Measurements from ENCODE around the gene ZNF683.

The ZNF683 gene

DNA sequence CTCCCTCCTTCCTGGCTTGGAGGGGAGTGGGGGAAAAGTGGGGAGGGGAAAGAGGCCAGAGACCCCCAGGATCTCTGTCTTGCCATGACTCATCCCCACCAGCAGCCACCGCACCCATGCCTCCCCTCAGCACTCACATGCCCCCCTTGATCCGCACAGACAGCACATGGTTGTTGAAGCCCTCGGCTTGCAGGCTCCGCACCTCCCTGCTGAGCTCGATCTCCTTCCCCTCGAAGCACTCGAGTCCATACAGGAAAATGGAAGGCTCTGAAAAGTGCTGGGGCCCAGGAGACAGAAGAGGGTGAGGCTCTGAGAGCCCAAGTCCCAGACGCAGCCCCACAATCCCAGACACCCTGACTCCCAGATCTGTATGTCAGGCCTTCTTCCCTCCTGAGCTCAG, 44.0 kb downstream of the ZNF683 start:
- H3F3A ChIP-seq (ENCODE audit: insufficient read depth), result no peaks in the 10 kb centered on the region
- H3K4me2 ChIP-seq (ENCODE audit: low read depth, low read length, poor library complexity, severe bottlenecking), result no peak overlapping the region
- no peaks in the 10 kb centered on the region for H3K36me3 ChIP-seq (ENCODE audit: low read length)
- no peak overlapping the region for H3K4me3 ChIP-seq (ENCODE audit: insufficient read depth, low read length, poor library complexity, severe bottlenecking)
- no peak overlapping the region for H2AFZ ChIP-seq (ENCODE audit: low read depth, low read length, severe bottlenecking)
- H3K9me3 ChIP-seq (ENCODE audit: insufficient read depth, low read length), result no peaks in the 10 kb centered on the region
- H4K20me1 ChIP-seq (ENCODE audit: low read depth, low read length), result no peaks in the 10 kb centered on the region
- no peaks in the 10 kb centered on the region for H3K27me3 ChIP-seq (ENCODE audit: low read length)
- TF ChIP-seq EZH2phosphoT487 (conservative IDR thresholded peaks at IDR 0.05; ENCODE audit: low read length), result no peak
- TF ChIP-seq, protein P1, sequence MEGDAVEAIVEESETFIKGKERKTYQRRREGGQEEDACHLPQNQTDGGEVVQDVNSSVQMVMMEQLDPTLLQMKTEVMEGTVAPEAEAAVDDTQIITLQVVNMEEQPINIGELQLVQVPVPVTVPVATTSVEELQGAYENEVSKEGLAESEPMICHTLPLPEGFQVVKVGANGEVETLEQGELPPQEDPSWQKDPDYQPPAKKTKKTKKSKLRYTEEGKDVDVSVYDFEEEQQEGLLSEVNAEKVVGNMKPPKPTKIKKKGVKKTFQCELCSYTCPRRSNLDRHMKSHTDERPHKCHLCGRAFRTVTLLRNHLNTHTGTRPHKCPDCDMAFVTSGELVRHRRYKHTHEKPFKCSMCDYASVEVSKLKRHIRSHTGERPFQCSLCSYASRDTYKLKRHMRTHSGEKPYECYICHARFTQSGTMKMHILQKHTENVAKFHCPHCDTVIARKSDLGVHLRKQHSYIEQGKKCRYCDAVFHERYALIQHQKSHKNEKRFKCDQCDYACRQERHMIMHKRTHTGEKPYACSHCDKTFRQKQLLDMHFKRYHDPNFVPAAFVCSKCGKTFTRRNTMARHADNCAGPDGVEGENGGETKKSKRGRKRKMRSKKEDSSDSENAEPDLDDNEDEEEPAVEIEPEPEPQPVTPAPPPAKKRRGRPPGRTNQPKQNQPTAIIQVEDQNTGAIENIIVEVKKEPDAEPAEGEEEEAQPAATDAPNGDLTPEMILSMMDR (IDR thresholded peaks at IDR 0.05; ENCODE audit: insufficient read depth, low read length, poor library complexity, severe bottlenecking), result no peak
- no peaks in the 10 kb centered on the region for H3K9me2 ChIP-seq (replicated peaks; ENCODE audit: insufficient read depth, low read length)
- no peak overlapping the region for H3K9ac ChIP-seq (ENCODE audit: low read length)
- H3K27ac ChIP-seq (ENCODE audit: low read depth, low read length), result no peak overlapping the region
- no peaks in the 10 kb centered on the region for H3K79me2 ChIP-seq (ENCODE audit: insufficient read depth, low read length)

GRCh38 chr1:26327956-26328362, 44.6 kb downstream of the ZNF683 start:
- Histone ChIP-seq H3K36me3 (ENCODE audit: low read length) (no peaks in the 10 kb centered on the region), H3K9me3 (ENCODE audit: insufficient read depth, low read length) (no peaks in the 10 kb centered on the region), H3K27ac (ENCODE audit: low read depth, low read length) (no peak overlapping the region), H3K9ac (ENCODE audit: low read length) (no peak overlapping the region), H3K4me3 (ENCODE audit: insufficient read depth, low read length, poor library complexity, severe bottlenecking) (no peak overlapping the region), H3K9me2 (replicated peaks; ENCODE audit: insufficient read depth, low read length) (no peaks in the 10 kb centered on the region), H3K27me3 (ENCODE audit: low read length) (no peaks in the 10 kb centered on the region), H2AFZ (ENCODE audit: low read depth, low read length, severe bottlenecking) (no peak overlapping the region), H3K4me2 (ENCODE audit: low read depth, low read length, poor library complexity, severe bottlenecking) (no peak overlapping the region), H3F3A (ENCODE audit: insufficient read depth) (no peaks in the 10 kb centered on the region), H4K20me1 (ENCODE audit: low read depth, low read length) (no peaks in the 10 kb centered on the region), H3K79me2 (ENCODE audit: insufficient read depth, low read length) (no peaks in the 10 kb centered on the region)
- no peak for TF ChIP-seq EZH2phosphoT487 (conservative IDR thresholded peaks at IDR 0.05; ENCODE audit: low read length)
- TF ChIP-seq, protein P1 (IDR thresholded peaks at IDR 0.05; ENCODE audit: insufficient read depth, low read length, poor library complexity, severe bottlenecking), result no peak

GRCh38 chr1:26324550-26324949, 48.0 kb downstream of the ZNF683 start:
- H3F3A ChIP-seq (ENCODE audit: insufficient read depth), result peaks cover 19% of the 10 kb centered on the region
- H3K9me2 ChIP-seq (replicated peaks; ENCODE audit: insufficient read depth, low read length), result no peaks in the 10 kb centered on the region
- no peaks in the 10 kb centered on the region for H3K9me3 ChIP-seq (ENCODE audit: insufficient read depth, low read length)
- H3K4me3 ChIP-seq (ENCODE audit: insufficient read depth, low read length, poor library complexity, severe bottlenecking), result no peak overlapping the region
- no peak overlapping the region for H3K27ac ChIP-seq (ENCODE audit: low read depth, low read length)
- TF ChIP-seq EZH2phosphoT487 (conservative IDR thresholded peaks at IDR 0.05; ENCODE audit: low read length), result no peak
- TF ChIP-seq, protein P1 (IDR thresholded peaks at IDR 0.05; ENCODE audit: insufficient read depth, low read length, poor library complexity, severe bottlenecking), result no peak
- H3K4me2 ChIP-seq (ENCODE audit: low read depth, low read length, poor library complexity, severe bottlenecking), result no peak overlapping the region
- no peaks in the 10 kb centered on the region for H3K79me2 ChIP-seq (ENCODE audit: insufficient read depth, low read length)
- H3K9ac ChIP-seq (ENCODE audit: low read length), result no peak overlapping the region
- H3K27me3 ChIP-seq (ENCODE audit: low read length), result no peaks in the 10 kb centered on the region
- H3K36me3 ChIP-seq (ENCODE audit: low read length), result peaks cover 4% of the 10 kb centered on the region; the same call in 1 of the 2 replicates
- H4K20me1 ChIP-seq (ENCODE audit: low read depth, low read length), result no peaks in the 10 kb centered on the region
- no peak overlapping the region for H2AFZ ChIP-seq (ENCODE audit: low read depth, low read length, severe bottlenecking)
